ENCODE data around the gene SUCLG2.

DNA sequence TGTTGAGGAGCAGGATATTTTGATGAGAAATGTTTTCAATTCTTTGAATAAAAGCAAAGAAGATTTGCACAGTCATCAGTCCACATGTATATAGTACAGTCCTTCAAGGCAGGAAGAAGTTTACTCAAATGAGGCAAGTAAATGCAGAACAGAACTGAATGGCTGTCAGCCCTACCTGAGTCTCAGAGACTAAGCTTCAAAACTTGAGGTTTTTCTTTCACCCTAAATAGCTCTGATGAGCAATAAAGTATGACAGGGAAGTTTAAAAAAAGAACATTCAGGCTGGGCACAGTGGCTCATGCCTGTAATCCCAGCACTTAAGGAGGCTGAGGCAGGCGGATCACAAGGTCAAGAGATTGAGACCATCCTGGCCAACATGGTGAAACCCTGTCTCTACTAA is 232.5 kb downstream of the SUCLG2 start:
- TF ChIP-seq POLR2A (IDR thresholded peaks at IDR 0.05) (no peak), EP300 (IDR thresholded peaks at IDR 0.05) (no peak)
- TF ChIP-seq, protein P1, sequence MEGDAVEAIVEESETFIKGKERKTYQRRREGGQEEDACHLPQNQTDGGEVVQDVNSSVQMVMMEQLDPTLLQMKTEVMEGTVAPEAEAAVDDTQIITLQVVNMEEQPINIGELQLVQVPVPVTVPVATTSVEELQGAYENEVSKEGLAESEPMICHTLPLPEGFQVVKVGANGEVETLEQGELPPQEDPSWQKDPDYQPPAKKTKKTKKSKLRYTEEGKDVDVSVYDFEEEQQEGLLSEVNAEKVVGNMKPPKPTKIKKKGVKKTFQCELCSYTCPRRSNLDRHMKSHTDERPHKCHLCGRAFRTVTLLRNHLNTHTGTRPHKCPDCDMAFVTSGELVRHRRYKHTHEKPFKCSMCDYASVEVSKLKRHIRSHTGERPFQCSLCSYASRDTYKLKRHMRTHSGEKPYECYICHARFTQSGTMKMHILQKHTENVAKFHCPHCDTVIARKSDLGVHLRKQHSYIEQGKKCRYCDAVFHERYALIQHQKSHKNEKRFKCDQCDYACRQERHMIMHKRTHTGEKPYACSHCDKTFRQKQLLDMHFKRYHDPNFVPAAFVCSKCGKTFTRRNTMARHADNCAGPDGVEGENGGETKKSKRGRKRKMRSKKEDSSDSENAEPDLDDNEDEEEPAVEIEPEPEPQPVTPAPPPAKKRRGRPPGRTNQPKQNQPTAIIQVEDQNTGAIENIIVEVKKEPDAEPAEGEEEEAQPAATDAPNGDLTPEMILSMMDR (IDR thresholded peaks at IDR 0.05), result no peak
